Hepatocyte (in vitro differentiated cells): Measurements from ENCODE around the gene RYK. TPM values are rescaled to one million over a fixed set of nuclear protein-coding genes. Genes with fewer than 3 reads are reported as not detected.

Experiments
- DNase-seq: peaks from one replicate; pipeline ENCODE4 v3.0.0-alpha.2; 2016; ENCODE audit warnings: low spot score
- H2AFZ ChIP-seq: fragments of 200-600 bp; sonication (generic); 2 replicates; pipeline ENCODE4 v1.6.0; 2016; ENCODE audit warnings: antibody characterized with exemption, mild to moderate bottlenecking
- H3K27ac ChIP-seq: fragments of 200-600 bp; sonication (generic); 2 replicates; pipeline ENCODE4 v1.5.1; 2016; ENCODE audit warnings: mild to moderate bottlenecking
- H3K27me3 ChIP-seq: fragments of 200-600 bp; sonication (generic); 2 replicates; pipeline ENCODE4 v1.6.1; 2016
- H3K36me3 ChIP-seq: fragments of 200-600 bp; sonication (generic); replicated peaks from 2 replicates; pipeline ENCODE4 v1.5.1; 2016; ENCODE audit warnings: low read depth; ENCODE audit not compliant: insufficient read depth
- H3K4me1 ChIP-seq: fragments of 200-600 bp; sonication (generic); 2 replicates; pipeline ENCODE4 v1.5.1; 2016; ENCODE audit warnings: mild to moderate bottlenecking, moderate library complexity; ENCODE audit not compliant: insufficient read depth
- H3K4me2 ChIP-seq: fragments of 200-600 bp; sonication (generic); 2 replicates; pipeline ENCODE4 v1.6.0; 2016
- H3K4me3 ChIP-seq: fragments of 200-600 bp; sonication (generic); 2 replicates; pipeline ENCODE4 v1.5.1; 2016; ENCODE audit warnings: mild to moderate bottlenecking
- H3K79me2 ChIP-seq: fragments of 200-600 bp; sonication (generic); 2 replicates; pipeline ENCODE4 v1.6.0; 2017; ENCODE audit warnings: mild to moderate bottlenecking
- H3K9me2 ChIP-seq: fragments of 200-600 bp; sonication (generic); replicated peaks from 2 replicates; pipeline ENCODE4 v1.6.0; 2017; ENCODE audit warnings: mild to moderate bottlenecking; ENCODE audit not compliant: insufficient read depth
- H3K9me3 ChIP-seq: fragments of 200-600 bp; sonication (generic); 2 replicates; pipeline ENCODE4 v1.5.1; 2016; ENCODE audit warnings: low read depth, mild to moderate bottlenecking
- H4K20me1 ChIP-seq: fragments of 200-600 bp; sonication (generic); 2 replicates; pipeline ENCODE4 v1.6.0; 2016; ENCODE audit warnings: mild to moderate bottlenecking; ENCODE audit not compliant: insufficient read depth, poor library complexity, severe bottlenecking
- CTCF ChIP-seq: fragments of 200-600 bp; sonication (generic); IDR thresholded peaks from 2 replicates; pipeline ENCODE4 v1.5.1; 2016; ENCODE audit warnings: antibody characterized with exemption, mild to moderate bottlenecking; ENCODE audit not compliant: poor library complexity
- EZH2 ChIP-seq: fragments of 200-600 bp; sonication (generic); IDR thresholded peaks from 2 replicates; pipeline ENCODE4 v1.6.1; 2016; ENCODE audit warnings: antibody characterized with exemption, mild to moderate bottlenecking, borderline replicate concordance
- EZH2phosphoT487 ChIP-seq: fragments of 200-600 bp; sonication (generic); IDR thresholded peaks from one replicate; pipeline ENCODE4 v1.6.1; 2018; ENCODE audit warnings: antibody characterized with exemption, mild to moderate bottlenecking, low read depth, moderate library complexity; ENCODE audit not compliant: unreplicated experiment, severe bottlenecking
- WGBS: methylation state at CpG from one replicate; pipeline ENCODE4 v1.1.6; 2016; ENCODE audit warnings: low lambda C conversion rate; ENCODE audit errors: missing lambda C conversion rate; 5-methylcytosine and 5-hydroxymethylcytosine counted together
- polyA plus RNA-seq: library from polyadenylated mRNA; unstranded; fragments of >200 nt; fragmentation: Nextera tagmentation; extraction: Ambion mirVana; gene quantifications from 2 replicates; pipeline ENCODE4 v1.2.1, GENCODE V29; 2016
- total RNA-seq: library from RNA; depleted of rRNA; stranded (reverse); fragments of >200 nt; gene quantifications from 2 replicates; pipeline ENCODE4 v1.2.3, GENCODE V29; 2014

The RYK gene
- total and polyA plus RNA-seq, 2 experiments from 2014 or later = 56.5 to 102 TPM

GRCh38 chr3:134252766-134253165 is 2.1 kb upstream of the RYK start:
- Histone ChIP-seq H3K36me3 (no peaks in the 10 kb centered on the region), H3K27ac (peak overlapping the region; percentile 95), H3K4me3 (no peak overlapping the region), H3K27me3 (no peaks in the 10 kb centered on the region), H3K9me2 (no peaks in the 10 kb centered on the region), H4K20me1 (peaks cover 19% of the 10 kb centered on the region), H3K79me2 (peaks cover 27% of the 10 kb centered on the region), H3K9me3 (no peaks in the 10 kb centered on the region), H2AFZ (no peak overlapping the region), H3K4me1 (peaks cover 3% of the 10 kb centered on the region), H3K4me2 (no peak overlapping the region)
- TF ChIP-seq EZH2 = no peak
- no peak for TF ChIP-seq CTCF
- no peak for TF ChIP-seq EZH2phosphoT487
- no peak for DNase-seq
- WGBS = 72% methylated on average over 7 of the region's 7 CpGs

- Histone ChIP-seq H3K4me2 (peak overlapping the region; percentile 79), H2AFZ (peak overlapping the region; percentile 47), H3K36me3 (no peaks in the 10 kb centered on the region), H4K20me1 (peaks cover 27% of the 10 kb centered on the region), H3K4me1 (peaks cover 3% of the 10 kb centered on the region), H3K4me3 (no peak overlapping the region), H3K9me2 (no peaks in the 10 kb centered on the region), H3K79me2 (peaks cover 36% of the 10 kb centered on the region), H3K27me3 (no peaks in the 10 kb centered on the region), H3K9me3 (no peaks in the 10 kb centered on the region), H3K27ac (peak overlapping the region; percentile 95)
- 61% methylated on average over 22 of the region's 22 CpGs for WGBS
- DNase-seq = peak; percentile 36
- no peak for TF ChIP-seq CTCF
- TF ChIP-seq EZH2 = no peak
- no peak for TF ChIP-seq EZH2phosphoT487
Observed at GRCh38 chr3:134251731-134252391, 1.2 kb upstream of the RYK start.

- Histone ChIP-seq H3K79me2 (peaks cover 54% of the 10 kb centered on the region), H3K27ac (peak overlapping the region; percentile 95)
- TF ChIP-seq EZH2 (no peak), CTCF (no peak), EZH2phosphoT487 (no peak)
Observed at GRCh38 chr3:134249935-134250716, 533 bp downstream of the RYK start.

More at GRCh38 chr3:134249935-134250716, 533 bp downstream of the RYK start:
- Histone ChIP-seq H3K4me1 (peaks cover 5% of the 10 kb centered on the region), H4K20me1 (peaks cover 42% of the 10 kb centered on the region), H2AFZ (peak overlapping the region; percentile 68), H3K9me2 (no peaks in the 10 kb centered on the region), H3K4me2 (peak overlapping the region; percentile 87), H3K4me3 (peak overlapping the region; percentile 77), H3K36me3 (no peaks in the 10 kb centered on the region), H3K27me3 (no peaks in the 10 kb centered on the region), H3K9me3 (no peaks in the 10 kb centered on the region)
- peak; percentile 79 for DNase-seq
- WGBS = 2% methylated on average over 19 of the region's 85 CpGs
